PC-3 (cell line): ENCODE data around the gene ALG10. TPM values are rescaled to one million over a fixed set of nuclear protein-coding genes. Genes with fewer than 3 reads are reported as not detected.
A peak's percentile ranks its signal among the peaks of the same experiment; 100 is the strongest.
"Not testable (repeated sequence)": the region's sequence is repeated elsewhere in the genome, so short reads cannot be mapped to it uniquely, and the experiment has no call there.

Experiments used
- ATAC-seq: fragments of 200-7000 bp; cut with Tn5 transposase; 2 replicates; pipeline ENCODE4 v1.9.1; 2020; ENCODE audit warnings: mild to moderate bottlenecking, moderate library complexity
- BruUV-seq: library from RNA; stranded (reverse); fragments of 400-500 nt; replicated peaks from 2 replicates; lab custom pipeline; 2021; lab: Mats Ljungman, UMichigan
- CTCF ChIA-PET: fragments of 300-600 bp; sonication (Branson Sonifier 250); formaldehyde crosslinking; loops from one replicate; lab custom pipeline; 2022; ENCODE audit warnings: antibody characterized with exemption; lab: Charles Lee
- POLR2A ChIA-PET: fragments of 300-600 bp; sonication (Branson Sonifier 250); formaldehyde crosslinking; loops from one replicate; lab custom pipeline; 2022; ENCODE audit warnings: antibody characterized with exemption; ENCODE audit not compliant: unreplicated experiment; lab: Charles Lee
- DNase-seq: peaks from one replicate; pipeline ENCODE4 v3.0.0-alpha.2; 2015
- H2AFZ ChIP-seq: fragments of 300-600 bp; sonication (generic); 2 replicates; pipeline ENCODE4 v1.6.0; 2016; ENCODE audit warnings: antibody characterized with exemption, low read length
- H3F3A ChIP-seq: fragments of 300-600 bp; sonication (generic); one replicate; pipeline ENCODE4 v1.6.0; 2017; ENCODE audit warnings: antibody characterized with exemption, low read length, control low read depth, mild to moderate bottlenecking; ENCODE audit not compliant: unreplicated experiment
- H3K27ac ChIP-seq: fragments of 300-600 bp; sonication (generic); 2 replicates; pipeline ENCODE4 v1.5.1; 2016; ENCODE audit warnings: mild to moderate bottlenecking, low read length
- H3K27me3 ChIP-seq: fragments of 300-600 bp; sonication (generic); 2 replicates; pipeline ENCODE4 v1.6.1; 2016; ENCODE audit warnings: low read length, mixed read lengths
- H3K36me3 ChIP-seq: fragments of 300-600 bp; sonication (generic); 2 replicates; pipeline ENCODE4 v1.6.1; 2016; ENCODE audit warnings: low read depth, mixed run types, low read length, mixed read lengths
- H3K4me1 ChIP-seq: fragments of 300-600 bp; sonication (generic); 2 replicates; pipeline ENCODE4 v1.5.1; 2016; ENCODE audit warnings: low read length; ENCODE audit not compliant: insufficient read depth
- H3K4me2 ChIP-seq: fragments of 300-600 bp; sonication (generic); 2 replicates; pipeline ENCODE4 v1.6.0; 2016; ENCODE audit warnings: low read length
- H3K4me3 ChIP-seq: fragments of 300-600 bp; sonication (generic); 2 replicates; pipeline ENCODE4 v1.5.1; 2016; ENCODE audit warnings: mild to moderate bottlenecking, low read length, mixed read lengths
- H3K79me2 ChIP-seq: fragments of 300-600 bp; sonication (generic); 2 replicates; pipeline ENCODE4 v1.6.1; 2017; ENCODE audit warnings: low read length, mixed read lengths
- H3K9ac ChIP-seq: fragments of 300-600 bp; sonication (generic); 2 replicates; pipeline ENCODE4 v1.6.0; 2016; ENCODE audit warnings: mild to moderate bottlenecking, low read length
- H3K9me2 ChIP-seq: fragments of 300-600 bp; sonication (generic); replicated peaks from 2 replicates; pipeline ENCODE4 v1.6.1; 2016; ENCODE audit warnings: mixed run types, low read length, mixed read lengths
- H3K9me3 ChIP-seq: fragments of 300-600 bp; sonication (generic); 2 replicates; pipeline ENCODE4 v1.6.1; 2016; ENCODE audit warnings: low read length, mixed read lengths
- H4K20me1 ChIP-seq: fragments of 300-600 bp; sonication (generic); 2 replicates; pipeline ENCODE4 v1.6.1; 2016; ENCODE audit warnings: low read length, mixed read lengths
- EZH2 ChIP-seq: fragments of 300-600 bp; sonication (generic); IDR thresholded peaks from one replicate; pipeline ENCODE4 v1.6.1; 2017; ENCODE audit warnings: antibody characterized with exemption, mild to moderate bottlenecking, low read length; ENCODE audit not compliant: unreplicated experiment
- EZH2phosphoT487 ChIP-seq: fragments of 300-600 bp; sonication (generic); IDR thresholded peaks from 2 replicates; pipeline ENCODE4 v1.6.1; 2018; ENCODE audit warnings: mild to moderate bottlenecking, antibody characterized with exemption, low read length, borderline replicate concordance
- intact Hi-C: fragments of 100-400 bp; cut with micrococcal nuclease; formaldehyde crosslinking; loops from 2 replicates; pipeline ENCODE4 v1.9.0; 2023
- total RNA-seq: library from RNA; depleted of rRNA; stranded (reverse); fragments of >200 nt; gene quantifications from 2 replicates; pipeline ENCODE4 v1.2.3, GENCODE V29; 2014
- TF ChIP-seq, protein P1 (sequence below): fragments of 300-600 bp; sonication (generic); conservative IDR thresholded peaks from 2 replicates; pipeline ENCODE4 v1.5.1; 2017; ENCODE audit warnings: antibody characterized with exemption, low read depth, mild to moderate bottlenecking, low read length

Gene ALG10
- total RNA-seq, 1 experiment from 2014 or later = 15.7 TPM

GRCh38 chr12:34021071-34021470 is 1.2 kb upstream of the ALG10 start:
- Histone ChIP-seq H2AFZ (peak overlapping the region; percentile 98), H3K9ac (no peak overlapping the region), H3K4me1 (peaks cover 12% of the 10 kb centered on the region; the same call in 1 of the 2 replicates), H3F3A (no peaks in the 10 kb centered on the region), H3K9me3 (no peaks in the 10 kb centered on the region), H4K20me1 (no peaks in the 10 kb centered on the region), H3K27ac (no peak overlapping the region), H3K9me2 (no peaks in the 10 kb centered on the region), H3K36me3 (no peaks in the 10 kb centered on the region), H3K4me3 (peak overlapping the region; percentile 72; the same call in 1 of the 2 replicates), H3K27me3 (no peaks in the 10 kb centered on the region), H3K4me2 (peak overlapping the region; percentile 94), H3K79me2 (peaks cover 16% of the 10 kb centered on the region)
- ATAC-seq = no peak
- TF ChIP-seq EZH2 (no peak), EZH2phosphoT487 (no peak)
- TF ChIP-seq, protein P1, sequence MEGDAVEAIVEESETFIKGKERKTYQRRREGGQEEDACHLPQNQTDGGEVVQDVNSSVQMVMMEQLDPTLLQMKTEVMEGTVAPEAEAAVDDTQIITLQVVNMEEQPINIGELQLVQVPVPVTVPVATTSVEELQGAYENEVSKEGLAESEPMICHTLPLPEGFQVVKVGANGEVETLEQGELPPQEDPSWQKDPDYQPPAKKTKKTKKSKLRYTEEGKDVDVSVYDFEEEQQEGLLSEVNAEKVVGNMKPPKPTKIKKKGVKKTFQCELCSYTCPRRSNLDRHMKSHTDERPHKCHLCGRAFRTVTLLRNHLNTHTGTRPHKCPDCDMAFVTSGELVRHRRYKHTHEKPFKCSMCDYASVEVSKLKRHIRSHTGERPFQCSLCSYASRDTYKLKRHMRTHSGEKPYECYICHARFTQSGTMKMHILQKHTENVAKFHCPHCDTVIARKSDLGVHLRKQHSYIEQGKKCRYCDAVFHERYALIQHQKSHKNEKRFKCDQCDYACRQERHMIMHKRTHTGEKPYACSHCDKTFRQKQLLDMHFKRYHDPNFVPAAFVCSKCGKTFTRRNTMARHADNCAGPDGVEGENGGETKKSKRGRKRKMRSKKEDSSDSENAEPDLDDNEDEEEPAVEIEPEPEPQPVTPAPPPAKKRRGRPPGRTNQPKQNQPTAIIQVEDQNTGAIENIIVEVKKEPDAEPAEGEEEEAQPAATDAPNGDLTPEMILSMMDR = no peak
- CTCF ChIA-PET = no interaction called here
- DNase-seq = no peak
- no TSS peak for BruUV-seq
- POLR2A ChIA-PET = no interaction called here
- intact Hi-C loops = loop anchor here (5.0 to 10.0 kb wide), 2 partner anchors 434 to 816 kb away; no protein-coding TSS in a partner anchor

DNA sequence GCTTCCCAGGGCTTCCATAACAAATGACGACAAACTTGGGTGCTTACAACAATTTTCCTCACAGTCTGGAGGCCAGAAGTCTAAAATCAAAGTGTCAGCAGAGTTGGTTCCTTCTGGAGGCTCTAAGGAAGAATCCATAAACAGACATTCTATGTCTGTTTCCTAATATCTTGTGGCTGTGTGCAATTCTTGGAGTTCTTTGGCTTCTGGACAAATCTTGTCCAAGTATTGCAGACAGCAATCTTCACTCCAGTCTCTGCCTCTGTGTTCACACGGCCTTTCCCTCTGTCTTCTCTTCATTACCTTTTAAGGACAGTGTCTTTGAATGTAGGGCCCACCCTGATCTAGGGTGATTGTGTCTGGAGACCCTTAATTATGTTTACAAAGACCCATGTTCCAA is 5.4 kb downstream of the ALG10 start:
- ATAC-seq, CTCF ChIA-PET: not testable (repeated sequence)

DNA sequence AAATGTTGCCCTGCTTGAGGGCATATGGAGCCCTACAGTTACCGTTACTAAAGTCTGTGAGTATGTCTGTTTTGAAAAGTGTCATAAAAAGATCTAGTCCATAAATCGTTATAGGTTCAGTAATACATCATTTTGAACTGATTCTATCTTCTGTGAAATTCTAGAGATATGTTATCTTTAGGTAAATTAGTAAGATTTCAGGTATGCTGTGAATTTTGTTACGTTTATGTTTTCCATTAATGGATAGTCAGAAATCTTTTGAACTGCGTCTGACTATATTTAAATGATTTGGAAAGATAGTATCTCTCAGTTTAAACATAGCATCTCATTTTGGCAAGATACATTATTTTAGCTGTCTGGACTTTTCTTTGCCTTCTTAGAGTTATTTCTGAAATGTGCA is 8.3 kb downstream of the ALG10 start:
- H3K9ac ChIP-seq = no peak overlapping the region
- POLR2A ChIA-PET = interaction anchor here (0.6 kb wide), 1 partner anchor 402 kb away, joined by 3 read pairs; no protein-coding TSS in a partner anchor
- no peaks in the 10 kb centered on the region for H3K9me3 ChIP-seq
- H3K79me2 ChIP-seq = no peaks in the 10 kb centered on the region
- no peaks in the 10 kb centered on the region for H3K36me3 ChIP-seq
- H4K20me1 ChIP-seq = no peaks in the 10 kb centered on the region
- H3K4me1 ChIP-seq = no peaks in the 10 kb centered on the region
- H3K27me3 ChIP-seq = no peaks in the 10 kb centered on the region
- CTCF ChIA-PET = no interaction called here
- no peaks in the 10 kb centered on the region for H3F3A ChIP-seq
- H3K4me2 ChIP-seq = no peak overlapping the region
- TF ChIP-seq EZH2phosphoT487 (no peak), EZH2 (no peak)
- no peak overlapping the region for H3K4me3 ChIP-seq
- intact Hi-C loops = no loop called here
- no peak overlapping the region for H3K27ac ChIP-seq
- ATAC-seq = no peak
- no peak overlapping the region for H2AFZ ChIP-seq
- DNase-seq = no peak
- no TSS peak for BruUV-seq
- H3K9me2 ChIP-seq = no peaks in the 10 kb centered on the region

More for the DNA sequence above, 5.4 kb downstream of the ALG10 start:
- intact Hi-C loops = loop anchor here (10.0 kb wide), 1 partner anchor 823 kb away; no protein-coding TSS in a partner anchor
- H3K36me3 ChIP-seq, H4K20me1 ChIP-seq, H3K9ac ChIP-seq, H3K27me3 ChIP-seq, H3K4me3 ChIP-seq, H3K27ac ChIP-seq, POLR2A ChIA-PET, H3K9me2 ChIP-seq, H3K4me2 ChIP-seq, H2AFZ ChIP-seq, BruUV-seq, H3K4me1 ChIP-seq, DNase-seq, H3F3A ChIP-seq, H3K9me3 ChIP-seq: not testable (repeated sequence)
- H3K79me2 ChIP-seq = peaks cover 13% of the 10 kb centered on the region
